HepG2 (cell line): ENCODE data around the gene PHLDB1. TPM values are rescaled to one million over a fixed set of nuclear protein-coding genes. Genes with fewer than 3 reads are reported as not detected.

ENCODE experiments used
- CREB3 ChIP-seq: sonication (generic); formaldehyde crosslinking; IDR thresholded peaks from 2 replicates; pipeline ENCODE4 v1.5.0; 2020; ENCODE audit warnings: missing genetic modification reagents
- FOXK2 ChIP-seq: fragments of 450-650 bp; IDR thresholded peaks from 2 replicates; pipeline ENCODE4 v1.6.1; 2016
- GTF2F1 ChIP-seq: fragments of 150-350 bp; IDR thresholded peaks from 2 replicates; pipeline ENCODE4 v1.6.1; 2014; ENCODE audit warnings: low read length
- HHEX ChIP-seq: IDR thresholded peaks from 2 replicates; pipeline ENCODE4 v1.6.1; 2016; ENCODE audit warnings: control low read depth
- HNRNPH1 ChIP-seq: fragments of 200-400 bp; formaldehyde crosslinking; optimal IDR thresholded peaks from 2 replicates; pipeline ENCODE3; 2017; ENCODE audit warnings: mild to moderate bottlenecking, low read depth, low read length
- PRDM10 ChIP-seq: sonication (generic); formaldehyde crosslinking; IDR thresholded peaks from 2 replicates; pipeline ENCODE4 v1.4.0; 2020; ENCODE audit warnings: low read depth, missing genetic modification reagents
- REL ChIP-seq: sonication (generic); formaldehyde crosslinking; conservative IDR thresholded peaks from 2 replicates; pipeline ENCODE4 v1.8.0; 2022; ENCODE audit warnings: mild to moderate bottlenecking, missing genetic modification reagents, moderate library complexity
- SETDB1 ChIP-seq: sonication (generic); formaldehyde crosslinking; IDR thresholded peaks from 2 replicates; pipeline ENCODE4 v1.5.1; 2020; ENCODE audit warnings: missing genetic modification reagents, mild to moderate bottlenecking, borderline replicate concordance
- TBP ChIP-seq: sonication (generic); formaldehyde crosslinking; IDR thresholded peaks from 2 replicates; pipeline ENCODE4 v1.5.0; 2020; ENCODE audit warnings: missing genetic modification reagents
- TBX2 ChIP-seq: sonication (generic); formaldehyde crosslinking; IDR thresholded peaks from 2 replicates; pipeline ENCODE4 v1.5.0; 2020; ENCODE audit warnings: missing genetic modification reagents, mild to moderate bottlenecking, borderline replicate concordance
- ZBTB37 ChIP-seq: sonication (generic); formaldehyde crosslinking; IDR thresholded peaks from 2 replicates; pipeline ENCODE4 v1.4.0; 2020; ENCODE audit warnings: mild to moderate bottlenecking, missing genetic modification reagents
- ZEB1 ChIP-seq: IDR thresholded peaks from 2 replicates; pipeline ENCODE4 v1.6.1; 2012; ENCODE audit warnings: mild to moderate bottlenecking, low read depth, inconsistent platforms; ENCODE audit not compliant: insufficient replicate concordance
- ZFP36L2 ChIP-seq: sonication (generic); formaldehyde crosslinking; IDR thresholded peaks from 2 replicates; pipeline ENCODE4 v1.4.0; 2020; ENCODE audit warnings: missing genetic modification reagents
- ZNF230 ChIP-seq: sonication (generic); formaldehyde crosslinking; IDR thresholded peaks from 2 replicates; pipeline ENCODE4 v1.4.0; 2020; ENCODE audit warnings: mild to moderate bottlenecking, missing genetic modification reagents
- ZNF276 ChIP-seq: sonication (generic); formaldehyde crosslinking; IDR thresholded peaks from 2 replicates; pipeline ENCODE4 v1.4.0; 2020; ENCODE audit warnings: mild to moderate bottlenecking, low read depth, missing genetic modification reagents
- ZNF362 ChIP-seq: sonication (generic); formaldehyde crosslinking; IDR thresholded peaks from 2 replicates; pipeline ENCODE4 v1.4.0; 2020; ENCODE audit warnings: missing genetic modification reagents, mild to moderate bottlenecking, borderline replicate concordance
- ZNF510 ChIP-seq: sonication (generic); formaldehyde crosslinking; IDR thresholded peaks from 2 replicates; pipeline ENCODE4 v1.4.0; 2020; ENCODE audit warnings: low read depth, mild to moderate bottlenecking, missing genetic modification reagents
- ZNF75D ChIP-seq: sonication (generic); formaldehyde crosslinking; IDR thresholded peaks from 2 replicates; pipeline ENCODE4 v1.8.1; 2023; ENCODE audit warnings: missing genetic modification reagents, mild to moderate bottlenecking, borderline replicate concordance
- ZNF784 ChIP-seq: sonication (generic); formaldehyde crosslinking; IDR thresholded peaks from 2 replicates; pipeline ENCODE4 v1.5.1; 2020; ENCODE audit warnings: missing genetic modification reagents, mild to moderate bottlenecking, borderline replicate concordance
- polyA plus RNA-seq, 8 experiments: library from polyadenylated mRNA; depleted of rRNA in 3 of 8; stranded (reverse) in 7 of 8; unstranded in 1 of 8; fragments of >200 nt; fragmentation: Illumina TruSeq in 4 of 8; extraction: Trizol in 4 of 8; gene quantifications; 2 replicates each; pipeline versions ENCODE4 v1.2.1 to v1.2.3, GENCODE V29; 2011 to 2016; ENCODE audit warnings: low read depth in 4 of 8, missing spikeins in 1 of 8, mixed read lengths in 1 of 8; ENCODE audit not compliant: insufficient read depth in 1 of 8
- total RNA-seq, 5 experiments: library from RNA; depleted of rRNA; stranded (reverse); fragments of >200 nt; fragmentation: Illumina TruSeq; extraction: Trizol; gene quantifications; 2 replicates each; pipeline ENCODE4 v1.2.3, GENCODE V29; 2016; ENCODE audit warnings: low read depth in 1 of 5

Gene PHLDB1
- total and polyA plus RNA-seq, 2 of the 13 experiments (the other 11 are each of a cell fraction or from before 2014, with no cell fraction given), result 13.8 to 14.2 TPM

GRCh38 chr11:118572061-118572980 is 35.1 kb upstream of the PHLDB1 start, which contains the start of gene ARCN1 (continued):
- TF ChIP-seq GTF2F1 (peak; percentile 17; the same call in 1 of the 2 replicates), FOXK2 (no peak), REL (CRISPR knock-in tag) (no peak), TBP (no peak), ZFP36L2 (no peak), ZNF510 (CRISPR knock-in tag) (no peak), ZNF362 (CRISPR knock-in tag) (peak; percentile 34), SETDB1 (CRISPR knock-in tag) (no peak), PRDM10 (peak; percentile 70), ZNF230 (CRISPR knock-in tag) (no peak), ZNF276 (CRISPR knock-in tag) (no peak), ZBTB37 (CRISPR knock-in tag) (no peak), TBX2 (CRISPR knock-in tag) (peak; percentile 56; the same call in 1 of the 2 replicates), HNRNPH1 (no peak), ZNF784 (CRISPR knock-in tag) (no peak), ZNF75D (no peak), CREB3 (CRISPR knock-in tag) (0 out of 2 replicates have a peak, but pooled peaks have one; percentile 23), ZEB1 (no peak), HHEX (CRISPR knock-in tag) (no peak)
